CD4-positive, alpha-beta T cell treated with Interleukin-21 for 1 hour (primary cell): ENCODE measurements around the gene PTCSC3.

Experiments used
- DNase-seq: peaks from one replicate; pipeline ENCODE4 v3.0.0-alpha.2; 2020

The PTCSC3 gene

GRCh38 chr14:36176524-36176923, at the start of gene PTCSC3:
TSS of gene PTCSC3 (minus strand) at chr14:36176722.
- DNase-seq, result no peak

- no peak for DNase-seq
Observed at GRCh38 chr14:36226164-36226563, 49.6 kb upstream of the PTCSC3 start.

GRCh38 chr14:36224176-36224575, 47.7 kb upstream of the PTCSC3 start:
- DNase-seq, result no peak

GRCh38 chr14:36223558-36223957, 47.0 kb upstream of the PTCSC3 start:
- no peak for DNase-seq

- DNase-seq, result no peak
Observed at GRCh38 chr14:36222952-36223468, 46.5 kb upstream of the PTCSC3 start.

GRCh38 chr14:36222337-36222736, 45.8 kb upstream of the PTCSC3 start:
- DNase-seq, result no peak

GRCh38 chr14:36221112-36221511, 44.6 kb upstream of the PTCSC3 start:
- no peak for DNase-seq

GRCh38 chr14:36217732-36218131, 41.2 kb upstream of the PTCSC3 start:
- DNase-seq, result no peak

GRCh38 chr14:36217027-36217426, 40.5 kb upstream of the PTCSC3 start:
- DNase-seq, result no peak

- DNase-seq, result no peak
Observed at GRCh38 chr14:36215217-36215598, 38.7 kb upstream of the PTCSC3 start.

- DNase-seq, result no peak
Observed at GRCh38 chr14:36214476-36215216, 38.1 kb upstream of the PTCSC3 start.

GRCh38 chr14:36212987-36213386, 36.5 kb upstream of the PTCSC3 start:
- no peak for DNase-seq

- no peak for DNase-seq
Observed at GRCh38 chr14:36212577-36212976, 36.1 kb upstream of the PTCSC3 start.

- no peak for DNase-seq
Observed at GRCh38 chr14:36208690-36209278, 32.3 kb upstream of the PTCSC3 start.

- no peak for DNase-seq
Observed at GRCh38 chr14:36207500-36207899, 31.0 kb upstream of the PTCSC3 start.

GRCh38 chr14:36204461-36205073, 28.0 kb upstream of the PTCSC3 start:
- no peak for DNase-seq

GRCh38 chr14:36198378-36198777, 21.9 kb upstream of the PTCSC3 start:
- no peak for DNase-seq

- no peak for DNase-seq
Observed at GRCh38 chr14:36194663-36195062, 18.1 kb upstream of the PTCSC3 start.

GRCh38 chr14:36192530-36192929, 16.0 kb upstream of the PTCSC3 start:
- DNase-seq, result no peak

GRCh38 chr14:36183402-36183801, 6.9 kb upstream of the PTCSC3 start:
- no peak for DNase-seq

- DNase-seq, result no peak
Observed at GRCh38 chr14:36181417-36181816, 4.9 kb upstream of the PTCSC3 start.

GRCh38 chr14:36177489-36177888, 967 bp upstream of the PTCSC3 start:
- DNase-seq, result no peak

- DNase-seq, result no peak
Observed at GRCh38 chr14:36174767-36175424, 1.6 kb downstream of the PTCSC3 start.

GRCh38 chr14:36173161-36173560, 3.4 kb downstream of the PTCSC3 start:
- DNase-seq, result no peak
